ENCODE measurements around the gene PDCD1LG2. TPM values are rescaled to one million over a fixed set of nuclear protein-coding genes. Genes with fewer than 3 reads are reported as not detected.

The PDCD1LG2 gene
- total RNA-seq, 2 donors from 2014 or later = 4.2 to 5.4 TPM

GRCh38 chr9:5557606-5558587, 47.6 kb downstream of the PDCD1LG2 start:
- intact Hi-C loops (cut with DNase I) = no loop called here
- no peak for DNase-seq (ENCODE audit: low spot score)

DNA sequence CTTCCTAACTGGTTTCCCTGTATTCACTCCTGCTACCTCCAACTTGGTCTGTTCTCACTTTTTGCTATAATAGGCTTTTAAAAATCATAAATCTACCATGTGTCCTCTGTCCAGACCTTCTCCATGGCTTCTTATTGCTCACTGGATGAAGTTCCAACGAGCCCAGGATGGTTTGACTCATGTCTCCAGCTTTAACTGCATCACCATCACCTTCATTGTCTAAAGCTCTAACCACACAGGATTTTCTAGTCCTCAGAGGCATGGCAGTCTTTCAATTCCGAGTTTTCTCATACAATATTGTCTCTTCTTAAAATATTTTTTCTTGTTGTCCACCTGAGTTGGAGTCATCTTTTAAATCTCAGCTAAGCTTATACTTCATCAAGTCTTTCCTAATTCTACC, 49.3 kb downstream of the PDCD1LG2 start:
- DNase-seq (ENCODE audit: low spot score) = no peak
- intact Hi-C loops (cut with DNase I) = loop anchor here (10.0 kb wide), 2 partner anchors 45 to 1095 kb away; partner anchors contain the start of gene PDCD1LG2 (in 1 of the 2)

GRCh38 chr9:5560443-5561100, 50.2 kb downstream of the PDCD1LG2 start:
- intact Hi-C loops (cut with DNase I) = loop anchor here (10.0 kb wide), 2 partner anchors 46 to 1094 kb away; partner anchors contain the start of gene PDCD1LG2 (in 1 of the 2)
- no peak for DNase-seq (ENCODE audit: low spot score)

GRCh38 chr9:5561828-5562488, 51.6 kb downstream of the PDCD1LG2 start:
- intact Hi-C loops (cut with DNase I) = loop anchor here (10.0 kb wide), 2 partner anchors 47 to 1093 kb away; partner anchors contain the start of gene PDCD1LG2 (in 1 of the 2)
- DNase-seq (ENCODE audit: low spot score) = no peak

DNA sequence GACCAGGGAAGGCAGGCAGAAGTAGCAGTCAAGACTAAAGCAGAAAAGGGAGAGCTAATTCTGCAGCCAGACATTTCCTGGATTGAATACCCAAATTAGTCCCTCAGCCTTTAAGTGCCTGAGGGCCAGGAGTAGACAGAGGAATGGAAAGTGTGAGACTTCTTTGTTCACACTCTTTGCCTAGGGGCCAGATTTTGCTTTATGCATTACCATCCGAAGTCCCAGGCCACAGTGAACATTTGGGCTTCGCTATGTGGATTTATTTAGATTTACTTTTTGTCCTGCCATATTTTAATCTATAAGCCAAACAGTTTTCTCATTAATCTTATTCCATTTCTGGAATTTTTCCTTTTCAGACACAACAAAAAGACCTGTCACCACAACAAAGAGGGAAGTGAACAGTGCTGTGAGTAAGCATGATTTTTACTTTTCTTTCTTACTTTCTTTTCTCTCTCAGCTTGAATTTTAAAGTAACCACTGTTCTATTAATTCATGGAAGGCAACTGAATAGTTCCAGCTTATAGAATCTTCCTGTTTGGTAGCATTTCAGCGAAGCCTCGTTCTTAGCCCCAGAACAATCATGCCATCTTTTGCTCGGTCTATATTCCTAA, 52.6 kb downstream of the PDCD1LG2 start:
- intact Hi-C loops (cut with DNase I) = loop anchor here (10.0 kb wide), 2 partner anchors 48 to 1092 kb away; partner anchors contain the start of gene PDCD1LG2 (in 1 of the 2)
- DNase-seq (ENCODE audit: low spot score) = no peak

DNA sequence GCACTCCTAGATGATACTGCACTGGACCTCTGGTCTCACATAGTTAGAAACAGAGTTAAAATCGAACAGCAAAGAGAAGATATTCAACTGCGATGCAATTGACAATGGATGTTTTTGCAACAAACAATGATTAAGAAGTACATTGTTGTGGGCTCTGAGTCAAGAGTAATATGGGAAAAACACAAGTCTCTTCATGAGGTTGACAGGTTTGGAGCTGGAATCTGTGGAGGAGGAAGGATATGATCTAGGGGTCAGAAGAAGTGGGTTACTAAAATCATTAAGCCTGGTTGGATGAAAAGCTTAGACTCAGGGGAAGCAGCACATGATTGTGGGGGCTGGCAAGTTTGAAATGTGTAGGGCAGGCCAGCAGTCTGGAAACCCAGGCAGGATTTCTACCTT, 53.1 kb downstream of the PDCD1LG2 start:
- no peak for DNase-seq (ENCODE audit: low spot score)
- intact Hi-C loops (cut with DNase I) = loop anchor here (10.0 kb wide), 2 partner anchors 49 to 1091 kb away; partner anchors contain the start of gene PDCD1LG2 (in 1 of the 2)

- intact Hi-C loops (cut with DNase I) = loop anchor here (10.0 kb wide), 2 partner anchors 49 to 1091 kb away; partner anchors contain the start of gene PDCD1LG2 (in 1 of the 2)
These were observed 53.6 kb downstream of the PDCD1LG2 start for GRCh38 chr9:5563886-5564285.

DNA sequence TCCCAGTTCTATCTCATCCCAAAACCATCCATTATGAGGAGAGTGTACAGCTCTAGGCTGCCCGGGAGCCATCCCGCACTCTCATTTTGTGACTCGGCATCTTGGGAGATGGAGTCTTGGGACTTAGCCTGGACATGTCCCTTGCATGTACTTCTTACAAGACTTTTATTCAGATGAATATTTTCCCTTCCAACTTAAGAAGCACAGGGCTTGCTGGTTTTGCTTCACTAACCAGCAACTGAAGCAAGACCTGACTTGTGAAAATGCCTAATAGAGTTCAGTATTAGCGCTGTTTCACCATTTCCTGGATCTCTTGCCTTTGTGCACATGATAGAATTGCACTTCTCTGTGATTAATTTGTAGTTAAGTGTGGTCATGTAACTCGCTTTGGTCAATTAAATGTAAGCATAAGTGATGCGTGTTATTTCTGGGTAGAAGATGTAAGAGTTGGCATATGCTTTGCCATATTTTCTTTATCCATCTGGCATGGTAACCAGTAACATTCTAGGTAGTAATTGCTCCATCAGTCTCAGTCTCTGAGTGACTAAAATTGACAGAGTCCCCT, 55.8 kb downstream of the PDCD1LG2 start:
- intact Hi-C loops (cut with DNase I) = loop anchor here (10.0 kb wide), 2 partner anchors 51 to 1089 kb away; partner anchors contain the start of gene PDCD1LG2 (in 1 of the 2)
- DNase-seq (ENCODE audit: low spot score) = no peak

More at GRCh38 chr9:5563886-5564285, 53.6 kb downstream of the PDCD1LG2 start:
- DNase-seq (ENCODE audit: low spot score) = no peak

DNA sequence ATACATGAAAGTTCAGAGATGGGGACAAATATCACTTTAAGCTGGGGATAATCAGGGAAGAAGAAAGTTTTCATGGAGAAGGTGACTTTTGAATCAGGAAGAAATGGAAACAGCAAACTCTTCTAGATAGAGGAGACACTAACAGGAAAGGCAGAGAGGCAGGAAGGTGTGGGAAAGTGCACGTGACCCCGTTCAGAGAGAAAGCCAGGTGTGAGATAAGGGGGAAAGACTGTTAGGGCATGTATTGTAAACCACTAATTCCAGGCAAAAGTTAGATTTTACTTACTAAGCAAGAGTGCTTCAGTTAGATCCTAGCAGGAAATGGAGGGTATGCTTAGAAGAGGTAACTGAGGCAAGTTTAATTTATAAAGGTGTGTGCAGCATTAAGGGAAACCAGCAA, 58.5 kb downstream of the PDCD1LG2 start:
- no peak for DNase-seq (ENCODE audit: low spot score)
- intact Hi-C loops (cut with DNase I) = loop anchor here (10.0 kb wide), 2 partner anchors 54 to 1086 kb away; partner anchors contain the start of gene PDCD1LG2 (in 1 of the 2)

- DNase-seq (ENCODE audit: low spot score) = no peak
- intact Hi-C loops (cut with DNase I) = loop anchor here (10.0 kb wide), 2 partner anchors 55 to 1085 kb away; partner anchors contain the start of gene PDCD1LG2 (in 1 of the 2)
These were observed 59.1 kb downstream of the PDCD1LG2 start for GRCh38 chr9:5569409-5569808.

GRCh38 chr9:5569891-5570290, 59.6 kb downstream of the PDCD1LG2 start:
- DNase-seq (ENCODE audit: low spot score) = no peak
- intact Hi-C loops (cut with DNase I) = loop anchor here (10.0 kb wide), 2 partner anchors 55 to 1085 kb away; partner anchors contain the start of gene PDCD1LG2 (in 1 of the 2)

- intact Hi-C loops (cut with DNase I) = no loop called here
- DNase-seq (ENCODE audit: low spot score) = no peak
These were observed 61.4 kb downstream of the PDCD1LG2 start for GRCh38 chr9:5571629-5572232.

GRCh38 chr9:5574097-5574496, 63.8 kb downstream of the PDCD1LG2 start:
- intact Hi-C loops (cut with DNase I) = no loop called here

GRCh38 chr9:5575000-5575399, 64.7 kb downstream of the PDCD1LG2 start:
- intact Hi-C loops (cut with DNase I) = no loop called here

More at GRCh38 chr9:5574097-5574496, 63.8 kb downstream of the PDCD1LG2 start:
- no peak for DNase-seq (ENCODE audit: low spot score)

DNA sequence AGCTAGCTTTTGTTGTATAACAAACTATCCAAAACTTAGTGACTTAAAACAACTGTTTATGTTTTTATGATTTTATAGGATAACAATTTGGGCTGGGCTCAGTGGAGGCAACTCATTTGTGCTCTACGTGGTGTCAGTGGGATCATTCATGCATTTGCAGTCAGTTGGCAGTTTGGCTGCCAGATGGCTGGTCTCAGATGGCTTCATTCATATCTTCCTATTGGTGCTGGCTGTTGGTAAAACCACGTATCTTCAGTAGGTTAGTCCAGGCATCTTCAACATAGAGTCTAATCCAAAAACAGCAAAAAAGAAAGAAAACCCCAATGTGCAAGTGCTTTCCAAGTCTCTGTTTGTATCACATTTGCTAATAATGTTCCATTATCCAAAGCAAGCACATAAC, 66.9 kb downstream of the PDCD1LG2 start:
- intact Hi-C loops (cut with DNase I) = no loop called here
- no peak for DNase-seq (ENCODE audit: low spot score)

More at GRCh38 chr9:5575000-5575399, 64.7 kb downstream of the PDCD1LG2 start:
- no peak for DNase-seq (ENCODE audit: low spot score)

GRCh38 chr9:5578018-5578697, 67.8 kb downstream of the PDCD1LG2 start:
- intact Hi-C loops (cut with DNase I) = no loop called here
- no peak for DNase-seq (ENCODE audit: low spot score)

- intact Hi-C loops (cut with DNase I) = no loop called here
- DNase-seq (ENCODE audit: low spot score) = no peak
These were observed 68.4 kb downstream of the PDCD1LG2 start for GRCh38 chr9:5578698-5579085.

Measured in posterior vena cava (tissue), 2 donors.